ENCODE measurements around the gene CIP2A. TPM values are rescaled to one million over a fixed set of nuclear protein-coding genes. Genes with fewer than 3 reads are reported as not detected.

CIP2A gene
- total RNA-seq, 3 donors from 2014 or later, result 2.0 to 5.1 (median 3.5) TPM

DNA sequence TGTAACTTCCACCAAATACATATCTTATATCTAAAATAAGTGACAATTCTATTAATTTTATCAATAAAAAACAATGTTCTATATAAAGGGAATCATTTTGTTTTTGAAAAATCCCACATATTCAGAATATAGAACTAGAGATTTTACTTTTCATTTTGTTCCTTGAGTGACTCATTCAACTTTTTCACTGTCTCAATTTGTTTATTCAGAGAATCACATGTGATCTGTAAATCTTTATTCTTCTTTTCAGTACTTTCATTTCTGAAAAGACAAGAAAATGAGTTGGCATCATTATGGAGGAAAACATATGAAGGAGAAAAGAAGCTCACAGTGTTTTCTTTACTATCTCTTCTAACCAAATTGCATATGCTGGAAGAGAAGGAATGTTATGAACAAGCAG is 35.0 kb downstream of the CIP2A start:
- no peaks in the 10 kb centered on the region for H3K4me1 ChIP-seq
- no peaks in the 10 kb centered on the region for H3K27me3 ChIP-seq
- H3K4me3 ChIP-seq, result no peak overlapping the region
- no peaks in the 10 kb centered on the region for H3K9me3 ChIP-seq
- TF ChIP-seq POLR2A (IDR thresholded peaks at IDR 0.05), result no peak
- no peak for DNase-seq (ENCODE audit: low spot score in 2 of 2)
- H3K27ac ChIP-seq, result no peak overlapping the region
- no peaks in the 10 kb centered on the region for H3K36me3 ChIP-seq
- intact Hi-C loops (cut with DNase I; ENCODE audit: low total_unique reads), result loop anchor here (10.0 kb wide), 1 partner anchor 59 kb away; no protein-coding TSS in a partner anchor

DNA sequence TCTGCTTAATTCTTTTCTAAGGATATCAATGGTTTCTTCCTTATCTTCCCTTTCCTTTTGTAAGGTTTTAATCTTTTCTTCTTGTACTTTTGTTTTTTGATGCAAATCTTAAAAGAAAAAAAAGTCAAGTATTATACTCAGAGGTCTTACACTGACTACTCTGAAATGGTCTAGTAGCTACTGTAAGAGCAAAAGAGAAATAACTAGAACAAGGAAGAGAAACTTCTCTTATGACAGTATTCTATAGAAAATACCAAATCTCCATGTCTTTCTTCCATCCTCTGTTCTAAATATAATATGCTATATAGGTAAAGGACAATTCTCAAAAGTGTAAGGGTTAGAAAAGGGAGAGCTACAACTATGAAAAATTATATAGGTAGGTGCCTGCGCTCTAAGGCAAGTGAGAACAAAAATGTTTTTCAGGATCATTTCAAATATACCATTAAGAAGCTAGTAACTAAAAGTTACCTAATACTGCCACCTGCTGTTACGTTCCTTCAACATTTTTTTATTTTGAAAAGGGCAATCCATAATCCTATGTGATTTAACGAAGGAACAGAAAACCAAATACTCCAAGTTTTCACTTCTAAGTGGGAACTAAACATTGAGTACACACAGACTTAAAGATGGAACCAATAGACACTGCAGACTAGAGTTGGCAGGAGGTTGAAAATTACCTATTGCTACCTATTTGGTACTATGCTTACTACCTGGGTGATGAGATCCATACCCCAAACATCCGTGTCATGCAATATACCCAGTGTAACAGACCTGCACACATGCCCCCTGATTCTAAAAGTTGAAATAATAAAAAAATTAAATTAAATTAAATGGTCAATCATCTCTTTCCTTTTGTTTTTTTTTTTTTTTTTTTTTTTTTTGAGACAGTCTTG is 36.7 kb downstream of the CIP2A start:
- TF ChIP-seq POLR2A (IDR thresholded peaks at IDR 0.05), result no peak
- TF ChIP-seq, protein P1, sequence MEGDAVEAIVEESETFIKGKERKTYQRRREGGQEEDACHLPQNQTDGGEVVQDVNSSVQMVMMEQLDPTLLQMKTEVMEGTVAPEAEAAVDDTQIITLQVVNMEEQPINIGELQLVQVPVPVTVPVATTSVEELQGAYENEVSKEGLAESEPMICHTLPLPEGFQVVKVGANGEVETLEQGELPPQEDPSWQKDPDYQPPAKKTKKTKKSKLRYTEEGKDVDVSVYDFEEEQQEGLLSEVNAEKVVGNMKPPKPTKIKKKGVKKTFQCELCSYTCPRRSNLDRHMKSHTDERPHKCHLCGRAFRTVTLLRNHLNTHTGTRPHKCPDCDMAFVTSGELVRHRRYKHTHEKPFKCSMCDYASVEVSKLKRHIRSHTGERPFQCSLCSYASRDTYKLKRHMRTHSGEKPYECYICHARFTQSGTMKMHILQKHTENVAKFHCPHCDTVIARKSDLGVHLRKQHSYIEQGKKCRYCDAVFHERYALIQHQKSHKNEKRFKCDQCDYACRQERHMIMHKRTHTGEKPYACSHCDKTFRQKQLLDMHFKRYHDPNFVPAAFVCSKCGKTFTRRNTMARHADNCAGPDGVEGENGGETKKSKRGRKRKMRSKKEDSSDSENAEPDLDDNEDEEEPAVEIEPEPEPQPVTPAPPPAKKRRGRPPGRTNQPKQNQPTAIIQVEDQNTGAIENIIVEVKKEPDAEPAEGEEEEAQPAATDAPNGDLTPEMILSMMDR (IDR thresholded peaks at IDR 0.05), result peak; percentile 19 to 48 (median 47)
- intact Hi-C loops (cut with DNase I; ENCODE audit: low total_unique reads), result loop anchor here (10.0 kb wide), 1 partner anchor 58 kb away; no protein-coding TSS in a partner anchor

DNA sequence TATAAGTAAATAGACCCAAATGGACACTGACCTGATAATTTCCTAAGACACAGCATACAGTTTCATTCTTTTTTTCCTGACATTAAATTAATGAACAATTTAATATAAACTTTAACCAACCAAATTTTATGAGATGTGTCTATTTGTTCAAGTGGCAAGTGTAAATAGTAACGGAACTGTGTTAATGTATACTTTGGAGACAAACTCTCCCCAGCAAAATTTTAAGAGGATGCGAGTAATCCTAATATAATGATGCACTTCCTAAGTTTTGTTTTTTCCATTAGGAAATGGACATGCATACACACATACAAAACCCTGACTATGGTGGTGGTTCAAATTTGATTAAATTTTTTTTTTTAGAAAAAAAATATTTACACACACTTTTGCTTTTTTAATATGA is 40.4 kb downstream of the CIP2A start:
- Histone ChIP-seq H3K4me1 (no peaks in the 10 kb centered on the region), H3K9me3 (no peaks in the 10 kb centered on the region), H3K4me3 (no peak overlapping the region), H3K36me3 (no peaks in the 10 kb centered on the region), H3K27me3 (no peaks in the 10 kb centered on the region), H3K27ac (no peak overlapping the region)
- TF ChIP-seq POLR2AphosphoS5 (IDR thresholded peaks at IDR 0.05), result no peak
- no peak for TF ChIP-seq POLR2A (IDR thresholded peaks at IDR 0.05)
- DNase-seq (ENCODE audit: low spot score in 2 of 2), result no peak
- intact Hi-C loops (cut with DNase I; ENCODE audit: low total_unique reads), result no loop called here

More for the DNA sequence above, 36.7 kb downstream of the CIP2A start:
- Histone ChIP-seq H3K4me1 (no peaks in the 10 kb centered on the region), H3K9me3 (no peaks in the 10 kb centered on the region), H3K27ac (no peak overlapping the region), H3K4me3 (no peak overlapping the region), H3K27me3 (no peaks in the 10 kb centered on the region), H3K36me3 (no peaks in the 10 kb centered on the region)
- DNase-seq (ENCODE audit: low spot score in 2 of 2), result no peak

DNA sequence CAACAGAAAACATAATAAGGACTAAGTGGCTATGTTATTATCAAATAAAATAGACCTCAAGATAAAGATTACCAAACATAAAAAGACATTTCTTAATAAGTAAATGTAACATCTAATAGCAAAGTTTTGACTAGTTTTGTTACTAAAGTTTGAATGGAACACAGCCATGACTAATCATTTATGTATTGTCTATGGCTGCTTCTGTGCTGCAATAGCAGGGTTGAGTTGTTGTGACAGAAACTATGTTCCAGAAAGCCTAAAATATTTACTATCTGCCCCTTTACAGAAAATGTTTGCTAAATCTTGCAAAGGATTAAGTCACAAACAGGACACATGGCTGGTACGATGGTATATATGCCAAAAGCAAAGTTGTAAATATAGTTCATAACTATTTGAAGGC is 40.9 kb downstream of the CIP2A start:
- no peaks in the 10 kb centered on the region for H3K9me3 ChIP-seq
- no peaks in the 10 kb centered on the region for H3K27me3 ChIP-seq
- H3K4me1 ChIP-seq, result no peaks in the 10 kb centered on the region
- no peak for TF ChIP-seq POLR2AphosphoS5 (IDR thresholded peaks at IDR 0.05)
- TF ChIP-seq, protein P1 (IDR thresholded peaks at IDR 0.05), result no peak
- no peak for TF ChIP-seq POLR2A (IDR thresholded peaks at IDR 0.05)
- no peak overlapping the region for H3K27ac ChIP-seq
- H3K4me3 ChIP-seq, result no peak overlapping the region
- no peak for DNase-seq (ENCODE audit: low spot score in 2 of 2)
- intact Hi-C loops (cut with DNase I; ENCODE audit: low total_unique reads), result no loop called here
- no peaks in the 10 kb centered on the region for H3K36me3 ChIP-seq

DNA sequence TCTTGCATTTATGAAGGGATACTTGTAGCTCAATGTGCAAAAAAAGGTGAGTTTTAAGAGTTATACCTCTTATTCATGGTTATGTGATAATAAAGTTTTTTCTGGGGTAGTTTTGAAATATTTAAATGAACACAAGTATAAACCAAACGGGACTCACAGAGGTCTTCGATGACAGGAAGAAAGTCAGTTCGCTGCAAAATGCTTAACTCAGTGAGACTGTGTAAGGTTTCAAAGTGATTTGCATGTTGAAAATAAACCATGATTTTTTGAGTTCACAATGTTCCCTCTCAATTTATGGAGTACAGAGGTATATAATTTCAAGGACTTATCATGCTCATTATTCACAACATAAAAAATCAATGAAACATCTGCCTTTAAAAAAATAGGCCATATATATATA is 42.5 kb downstream of the CIP2A start:
- H3K4me1 ChIP-seq, result no peaks in the 10 kb centered on the region
- DNase-seq (ENCODE audit: low spot score in 2 of 2), result no peak
- TF ChIP-seq POLR2A (IDR thresholded peaks at IDR 0.05), result no peak
- TF ChIP-seq, protein P1 (IDR thresholded peaks at IDR 0.05), result no peak
- TF ChIP-seq POLR2AphosphoS5 (IDR thresholded peaks at IDR 0.05), result no peak
- H3K9me3 ChIP-seq, result no peaks in the 10 kb centered on the region
- no peak overlapping the region for H3K27ac ChIP-seq
- no peaks in the 10 kb centered on the region for H3K27me3 ChIP-seq
- no peaks in the 10 kb centered on the region for H3K36me3 ChIP-seq
- no peak overlapping the region for H3K4me3 ChIP-seq
- intact Hi-C loops (cut with DNase I; ENCODE audit: low total_unique reads), result no loop called here

DNA sequence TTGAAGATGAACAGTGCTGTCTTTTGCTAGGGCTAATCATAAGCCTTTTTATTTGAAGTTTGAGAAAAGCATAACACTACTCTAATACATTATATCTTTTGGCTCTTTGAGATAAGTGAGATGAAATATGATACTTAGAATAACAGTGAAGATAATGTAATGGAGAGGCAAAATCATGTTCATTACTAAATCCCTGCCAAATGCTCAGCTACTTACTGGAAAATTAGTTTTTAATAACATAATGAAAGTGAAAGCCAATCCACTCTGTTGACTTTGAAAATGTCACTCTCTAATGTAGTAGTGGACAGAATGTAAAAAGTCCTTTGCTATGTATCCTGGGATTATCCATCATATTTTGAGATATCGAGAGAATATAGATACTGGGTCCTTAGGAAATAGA is 43.0 kb downstream of the CIP2A start:
- Histone ChIP-seq H3K36me3 (no peaks in the 10 kb centered on the region), H3K4me1 (no peaks in the 10 kb centered on the region), H3K4me3 (no peak overlapping the region), H3K9me3 (no peaks in the 10 kb centered on the region), H3K27ac (no peak overlapping the region), H3K27me3 (no peaks in the 10 kb centered on the region)
- TF ChIP-seq, protein P1 (IDR thresholded peaks at IDR 0.05), result no peak
- TF ChIP-seq POLR2A (IDR thresholded peaks at IDR 0.05) (no peak), POLR2AphosphoS5 (IDR thresholded peaks at IDR 0.05) (no peak)
- no peak for DNase-seq (ENCODE audit: low spot score in 2 of 2)
- intact Hi-C loops (cut with DNase I; ENCODE audit: low total_unique reads), result no loop called here
